Brain microvascular endothelial cell (primary cell): ENCODE measurements around the gene RAB11FIP3.
A peak's percentile ranks its signal among the peaks of the same experiment; 100 is the strongest.
"Not testable (repeated sequence)": the region's sequence is repeated elsewhere in the genome, so short reads cannot be mapped to it uniquely, and the experiment has no call there.

Experiments used
- DNase-seq: peaks from one replicate; pipeline ENCODE4 v3.0.0-alpha.2; 2020
- H3K27ac ChIP-seq: fragments of 250-450 bp; sonication (Bioruptor Pico); 2 replicates; pipeline ENCODE4 v1.5.1; 2020; ENCODE audit warnings: mild to moderate bottlenecking, moderate library complexity
- H3K27me3 ChIP-seq: fragments of 250-450 bp; sonication (Bioruptor Pico); replicated peaks from 2 replicates; pipeline ENCODE4 v1.5.1; 2020; ENCODE audit warnings: mild to moderate bottlenecking
- H3K36me3 ChIP-seq: fragments of 250-450 bp; sonication (Bioruptor Pico); replicated peaks from 2 replicates; pipeline ENCODE4 v1.5.1; 2020; ENCODE audit warnings: mild to moderate bottlenecking
- H3K4me3 ChIP-seq: 2 replicates; pipeline ENCODE4 v1.5.1; 2011; ENCODE audit warnings: low read depth, mild to moderate bottlenecking, control low read depth, low read length, moderate library complexity
- in situ Hi-C: cut with HindIII; loops from 2 replicates; pipeline ENCODE4 v1.10.0; 2017; ENCODE audit warnings: low sequenced_read_pairs, low pct_ligation_motif_present
- TF ChIP-seq, protein P1 (sequence below): IDR thresholded peaks from 2 replicates; pipeline ENCODE4 v1.5.1; 2011; ENCODE audit warnings: low read depth, mild to moderate bottlenecking, moderate library complexity, low read length, control low read depth, inconsistent platforms; ENCODE audit errors: missing control alignments

The RAB11FIP3 gene

GRCh38 chr16:477301-478157 is 52.1 kb downstream of the RAB11FIP3 start:
- Histone ChIP-seq H3K27ac (no peak overlapping the region), H3K4me3 (no peak overlapping the region), H3K36me3 (no peaks in the 10 kb centered on the region), H3K27me3 (no peaks in the 10 kb centered on the region)
- in situ Hi-C loops, result no loop called here
- TF ChIP-seq, protein P1, sequence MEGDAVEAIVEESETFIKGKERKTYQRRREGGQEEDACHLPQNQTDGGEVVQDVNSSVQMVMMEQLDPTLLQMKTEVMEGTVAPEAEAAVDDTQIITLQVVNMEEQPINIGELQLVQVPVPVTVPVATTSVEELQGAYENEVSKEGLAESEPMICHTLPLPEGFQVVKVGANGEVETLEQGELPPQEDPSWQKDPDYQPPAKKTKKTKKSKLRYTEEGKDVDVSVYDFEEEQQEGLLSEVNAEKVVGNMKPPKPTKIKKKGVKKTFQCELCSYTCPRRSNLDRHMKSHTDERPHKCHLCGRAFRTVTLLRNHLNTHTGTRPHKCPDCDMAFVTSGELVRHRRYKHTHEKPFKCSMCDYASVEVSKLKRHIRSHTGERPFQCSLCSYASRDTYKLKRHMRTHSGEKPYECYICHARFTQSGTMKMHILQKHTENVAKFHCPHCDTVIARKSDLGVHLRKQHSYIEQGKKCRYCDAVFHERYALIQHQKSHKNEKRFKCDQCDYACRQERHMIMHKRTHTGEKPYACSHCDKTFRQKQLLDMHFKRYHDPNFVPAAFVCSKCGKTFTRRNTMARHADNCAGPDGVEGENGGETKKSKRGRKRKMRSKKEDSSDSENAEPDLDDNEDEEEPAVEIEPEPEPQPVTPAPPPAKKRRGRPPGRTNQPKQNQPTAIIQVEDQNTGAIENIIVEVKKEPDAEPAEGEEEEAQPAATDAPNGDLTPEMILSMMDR, result no peak
- DNase-seq, result no peak

DNA sequence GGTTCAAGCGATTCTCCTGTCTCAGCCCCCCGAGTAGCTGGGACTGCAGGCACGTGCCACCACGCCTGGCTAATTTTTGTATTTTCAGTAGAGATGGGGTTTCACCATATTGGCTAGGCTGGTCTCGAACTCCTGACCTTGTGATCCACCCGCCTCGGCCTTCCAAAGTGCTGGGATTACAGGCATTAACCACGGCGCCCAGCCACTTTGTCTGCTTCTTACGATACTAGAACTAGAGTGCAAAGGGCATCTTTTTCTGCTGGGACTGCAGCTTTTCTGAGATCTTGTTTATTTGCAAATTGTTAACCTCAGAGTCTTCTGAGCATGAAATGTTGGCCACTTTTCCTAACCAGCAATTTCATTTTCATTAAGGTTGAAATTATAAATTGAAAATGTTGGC is 52.8 kb downstream of the RAB11FIP3 start:
- H3K27ac ChIP-seq, in situ Hi-C loops, H3K27me3 ChIP-seq, H3K4me3 ChIP-seq, DNase-seq, H3K36me3 ChIP-seq: not testable (repeated sequence)

DNA sequence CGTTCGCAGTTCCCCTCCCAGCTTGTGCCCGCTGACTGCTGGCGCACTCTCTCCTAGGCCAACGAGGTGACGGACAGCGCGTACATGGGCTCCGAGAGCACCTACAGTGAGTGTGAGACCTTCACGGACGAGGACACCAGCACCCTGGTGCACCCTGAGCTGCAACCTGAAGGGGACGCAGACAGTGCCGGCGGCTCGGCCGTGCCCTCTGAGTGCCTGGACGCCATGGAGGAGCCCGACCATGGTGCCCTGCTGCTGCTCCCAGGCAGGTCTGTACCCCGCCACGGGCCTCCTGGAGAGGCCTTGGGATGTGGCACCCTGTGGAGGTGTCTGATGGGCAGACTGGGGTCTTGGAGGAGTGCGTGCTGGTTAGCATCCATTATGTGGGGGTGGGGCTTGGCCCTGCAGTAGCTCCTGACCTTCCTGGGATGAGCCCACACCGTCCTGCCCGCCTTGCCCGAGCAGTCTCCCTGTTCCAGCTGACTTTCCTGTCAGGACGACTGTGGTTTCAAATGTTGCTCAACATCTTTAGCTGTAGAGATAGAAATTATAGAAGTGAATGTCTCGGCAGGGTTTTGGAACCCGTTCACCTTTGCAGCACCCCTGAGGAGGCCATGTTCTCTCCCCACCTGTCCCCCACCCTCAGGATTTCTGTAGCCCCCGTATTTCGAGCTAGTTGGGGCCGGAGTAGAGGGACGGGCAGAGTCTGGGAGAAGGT is 57.2 kb downstream of the RAB11FIP3 start:
- no peak for DNase-seq
- no peaks in the 10 kb centered on the region for H3K36me3 ChIP-seq
- TF ChIP-seq, protein P1, result no peak
- no peak overlapping the region for H3K4me3 ChIP-seq
- no peak overlapping the region for H3K27ac ChIP-seq
- no peaks in the 10 kb centered on the region for H3K27me3 ChIP-seq
- in situ Hi-C loops, result no loop called here

GRCh38 chr16:483341-484075 is 58.1 kb downstream of the RAB11FIP3 start:
- DNase-seq, result peak; percentile 27
- no peaks in the 10 kb centered on the region for H3K27me3 ChIP-seq
- TF ChIP-seq, protein P1, result no peak
- no peak overlapping the region for H3K27ac ChIP-seq
- in situ Hi-C loops, result no loop called here
- no peak overlapping the region for H3K4me3 ChIP-seq
- no peaks in the 10 kb centered on the region for H3K36me3 ChIP-seq

DNA sequence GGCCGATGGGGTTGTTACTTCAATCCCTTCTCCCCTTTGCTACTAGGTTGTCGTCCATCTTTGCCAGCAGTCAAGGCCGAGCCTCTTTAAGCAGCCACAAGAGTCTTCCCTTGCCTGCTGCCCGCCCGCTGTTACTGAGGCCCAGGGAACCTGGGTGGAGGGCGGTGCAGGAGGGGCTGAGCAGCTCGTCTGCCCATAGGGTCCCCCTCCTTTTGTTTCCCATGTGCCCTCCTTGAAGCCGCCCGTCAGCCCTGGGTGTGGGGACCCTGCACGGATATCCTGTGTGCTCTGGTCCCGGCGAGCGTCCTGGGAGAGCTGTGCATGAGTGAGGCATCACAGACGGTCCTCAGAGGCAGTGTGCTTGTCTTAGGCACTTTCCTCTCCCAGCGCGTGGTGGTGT is 64.2 kb downstream of the RAB11FIP3 start:
- TF ChIP-seq, protein P1, result no peak
- no peaks in the 10 kb centered on the region for H3K36me3 ChIP-seq
- H3K4me3 ChIP-seq, result no peak overlapping the region
- no peak for DNase-seq
- H3K27ac ChIP-seq, result no peak overlapping the region
- H3K27me3 ChIP-seq, result no peaks in the 10 kb centered on the region
- in situ Hi-C loops, result no loop called here

DNA sequence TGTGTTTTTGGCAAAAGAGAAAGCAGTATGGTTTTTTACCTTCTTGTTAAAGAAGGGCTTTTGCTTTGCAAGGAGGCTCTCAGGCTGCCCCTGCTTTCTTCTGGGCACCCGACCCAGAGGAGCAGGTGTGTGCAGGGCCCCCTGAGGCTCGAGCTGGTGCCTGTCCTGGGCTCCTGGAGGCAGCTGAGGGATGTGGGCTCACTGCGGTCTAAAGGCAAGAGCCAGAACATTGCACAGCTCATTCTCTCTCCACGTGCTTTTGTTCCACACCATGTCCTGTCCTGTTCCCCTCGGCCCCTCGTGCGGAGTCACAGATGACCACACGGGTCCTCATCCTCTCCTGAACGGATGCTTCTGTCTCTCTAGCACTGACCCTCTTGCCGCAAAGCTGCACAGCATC is 65.3 kb downstream of the RAB11FIP3 start:
- H3K4me3 ChIP-seq, result no peak overlapping the region
- H3K27ac ChIP-seq, result no peak overlapping the region
- no peaks in the 10 kb centered on the region for H3K27me3 ChIP-seq
- TF ChIP-seq, protein P1, result no peak
- in situ Hi-C loops, result no loop called here
- H3K36me3 ChIP-seq, result no peaks in the 10 kb centered on the region
- no peak for DNase-seq
